ENCODE measurements around the gene ERICH6B. TPM values are rescaled to one million over a fixed set of nuclear protein-coding genes. Genes with fewer than 3 reads are reported as not detected.

Gene ERICH6B
- total and polyA plus RNA-seq, 10 of the 15 experiments (the other 5 are each of a cell fraction or from before 2014, with no cell fraction given), result 0.27 to 0.75 (median 0.33) TPM; not detected in 7

GRCh38 chr13:45592758-45593157 lies 22.8 kb downstream of the ERICH6B start:
- Histone ChIP-seq H2AFZ (ENCODE audit: control insufficient read depth, low read depth, low read length) (no peak overlapping the region), H3K4me2 (ENCODE audit: control insufficient read depth, insufficient read depth) (no peak overlapping the region), H3K36me3 (ENCODE audit: control insufficient read depth in 2 of 2, insufficient read depth in 2 of 2, low read length in 1 of 2) (no peaks in the 10 kb centered on the region), H4K20me1 (ENCODE audit: control insufficient read depth, insufficient read depth) (no peaks in the 10 kb centered on the region), H3K79me2 (ENCODE audit: control insufficient read depth, insufficient read depth, low read length) (no peaks in the 10 kb centered on the region), H3K27me3 (replicated peaks in 1 of 2; ENCODE audit: control insufficient read depth in 2 of 2, insufficient read depth in 2 of 2, low read length in 1 of 2) (no peaks in the 10 kb centered on the region), H3K4me1 (ENCODE audit: control insufficient read depth, insufficient read depth, low read length) (no peaks in the 10 kb centered on the region; the same call in 1 of the 2 replicates), H3K27ac (ENCODE audit: control insufficient read depth, insufficient read depth) (no peak overlapping the region), H3K9me3 (replicated peaks; ENCODE audit: control insufficient read depth, insufficient read depth, low read length) (no peaks in the 10 kb centered on the region; the same call in 2 of the 3 replicates), H3K4me3 (no peak overlapping the region), H3K9ac (ENCODE audit: control insufficient read depth, insufficient read depth, low read length) (no peak overlapping the region)
- POLR2A ChIA-PET, result no interaction called here
- ATAC-seq (peak; percentile 65), DNase-seq (ENCODE audit: low read depth, low spot score) (no peak), FAIRE-seq (no peak)
- no TSS peak for BruUV-seq (replicated peaks)
- TF ChIP-seq NR2F1 (conservative IDR thresholded peaks at IDR 0.05) (no peak), MEF2B (IDR thresholded peaks at IDR 0.05; ENCODE audit: partially characterized antibody, poor library complexity, severe bottlenecking) (no peak), GABPA (IDR thresholded peaks at IDR 0.05; ENCODE audit: low read depth) (no peak), ZNF217 (IDR thresholded peaks at IDR 0.05) (no peak), MEF2A (IDR thresholded peaks at IDR 0.05; ENCODE audit: insufficient read depth, low read depth, low read length) (no peak), BMI1 (IDR thresholded peaks at IDR 0.05; ENCODE audit: borderline replicate concordance) (no peak), STAT3 (IDR thresholded peaks at IDR 0.05; ENCODE audit: low read depth, low read length) (no peak), PRDM15 (CRISPR knock-in tag; IDR thresholded peaks at IDR 0.05) (no peak), ZNF24 (IDR thresholded peaks at IDR 0.05) (no peak), CHD1 (IDR thresholded peaks at IDR 0.05; ENCODE audit: low read depth, low read length) (no peak), SREBF1 (IDR thresholded peaks at IDR 0.05; ENCODE audit: low read length) (no peak), PML (IDR thresholded peaks at IDR 0.05; ENCODE audit: low read length) (no peak), CHD2 (IDR thresholded peaks at IDR 0.05; ENCODE audit: borderline replicate concordance, low read depth, low read length) (no peak), PKNOX1 (IDR thresholded peaks at IDR 0.05) (no peak)
- RAD21 ChIA-PET (ENCODE audit: unreplicated experiment), result no interaction called here
- CTCF ChIA-PET, result no interaction called here
- SMC1A ChIA-PET (ENCODE audit: uncharacterized antibody, unreplicated experiment), result no interaction called here
- 50% methylated on average over 2 of the region's 2 CpGs for WGBS (ENCODE audit: insufficient coverage, insufficient replicate concordance, low lambda C conversion rate, missing lambda C conversion rate)
- intact Hi-C loops (cut with micrococcal nuclease; ENCODE audit: unreplicated experiment), result no loop called here
- in situ Hi-C loops (cut with MboI), result no loop called here
